Adrenal gland (tissue), 12 donors: ENCODE data around the gene PRB4. TPM values are rescaled to one million over a fixed set of nuclear protein-coding genes. Genes with fewer than 3 reads are reported as not detected.

Experiments used
- DNase-seq, 7 donors: peaks; one replicate each; pipeline ENCODE4 v3.0.0-alpha.2; 2019 to 2020
- H3K27ac ChIP-seq, 5 donors: fragments of 200-600 bp; sonication (generic) in 4 of 5; 1 replicate in 3 of 5; 2 replicates in 2 of 5; pipeline versions ENCODE4 v1.5.1 to v1.8.0; 2016 to 2020; ENCODE audit warnings: mild to moderate bottlenecking in 1 of 5
- H3K27me3 ChIP-seq: fragments of 200-600 bp; 2 replicates; pipeline ENCODE4 v1.8.0; 2021
- H3K36me3 ChIP-seq, 2 donors: fragments of 200-600 bp; replicated peaks in 1 of 2; 1 replicate in 1 of 2; 2 replicates in 1 of 2; pipeline versions ENCODE4 v1.5.1 to v1.8.0; 2018 to 2022
- H3K4me1 ChIP-seq, 2 donors: fragments of 200-600 bp; replicated peaks in 1 of 2; 1 replicate in 1 of 2; 2 replicates in 1 of 2; pipeline versions ENCODE4 v1.5.1 to v1.8.0; 2018 to 2021
- H3K4me3 ChIP-seq, 4 donors: fragments of 200-600 bp; sonication (generic) in 3 of 4; one replicate each; pipeline ENCODE4 v1.5.1; 2016 to 2018
- H3K9me3 ChIP-seq, 3 donors: fragments of 200-600 bp; sonication (generic) in 1 of 3; replicated peaks in 1 of 3; 1 replicate in 2 of 3; 2 replicates in 1 of 3; pipeline versions ENCODE4 v1.5.1 to v1.8.0; 2016 to 2021
- POLR2A ChIP-seq, 2 donors: fragments of 450-650 bp; IDR thresholded peaks; one replicate each; pipeline ENCODE4 v1.6.1; 2017; ENCODE audit warnings: antibody characterized with exemption in 2 of 2, mild to moderate bottlenecking in 2 of 2, moderate library complexity in 1 of 2
- WGBS, 4 donors: extraction: QIAGEN DNeasy Blood & Tissue Kit in 2 of 4; methylation state at CpG; one replicate each; pipeline versions ENCODE4 v1.1.5 to v1.1.7; 2013 to 2017; 5-methylcytosine and 5-hydroxymethylcytosine counted together
- intact Hi-C, 2 donors: fragments of 100-400 bp; cut with DNase I; formaldehyde crosslinking; loops; one replicate each; pipeline versions ENCODE4 v1.14.1 to v1.15.0; 2022 to 2023
- polyA plus RNA-seq, 3 donors: library from polyadenylated mRNA; stranded (reverse); fragments of 200-250 nt in 2 of 3; fragments of 350-450 nt in 1 of 3; fragmentation: Illumina TruSeq in 1 of 3; extraction: RNeasy Lipid Tissue Mini Kit (QIAGEN cat#74804) in 1 of 3; gene quantifications; one replicate each; pipeline ENCODE4 v1.2.3, GENCODE V29; 2013 to 2014
- total RNA-seq, 9 donors: library from RNA; depleted of rRNA in 4 of 9; stranded (reverse); fragments of >200 nt in 4 of 9; fragments of 120-200 nt in 1 of 9; fragmentation: NEBNext Ultra II Directional in 1 of 9; extraction: Animal tissue kit (Norgen Biotek cat#: 25700) in 1 of 9; gene quantifications; one replicate each; pipeline versions ENCODE4 v1.1.0 to v1.2.4, GENCODE V29; 2013 to 2023
- TF ChIP-seq, protein P1 (sequence below), 6 experiments: fragments of 450-650 bp in 4 of 6; fragments of 200-600 bp in 2 of 6; sonication (generic) in 1 of 6; IDR thresholded peaks; 1 replicate in 5 of 6; 2 replicates in 1 of 6; pipeline versions ENCODE4 v1.5.1 to v1.8.0; 2016 to 2021; ENCODE audit warnings: antibody characterized with exemption in 6 of 6, mild to moderate bottlenecking in 2 of 6, moderate library complexity in 1 of 6
- donor health status: healthy with polysubstance abuse.
- donor health status: Bipolar disorder and iron deficiency.
- donor health status: DM: yes; HTN: yes; CAD: no.
- donor health status: DM: no; HTN: no; CAD: no.
- donor health status: DM: no; HTN: no; CAD: no.
- donor health status: DM: yes; HTN: yes; CAD: no.

PRB4 gene
- total and polyA plus RNA-seq, 12 donors: not detected

DNA sequence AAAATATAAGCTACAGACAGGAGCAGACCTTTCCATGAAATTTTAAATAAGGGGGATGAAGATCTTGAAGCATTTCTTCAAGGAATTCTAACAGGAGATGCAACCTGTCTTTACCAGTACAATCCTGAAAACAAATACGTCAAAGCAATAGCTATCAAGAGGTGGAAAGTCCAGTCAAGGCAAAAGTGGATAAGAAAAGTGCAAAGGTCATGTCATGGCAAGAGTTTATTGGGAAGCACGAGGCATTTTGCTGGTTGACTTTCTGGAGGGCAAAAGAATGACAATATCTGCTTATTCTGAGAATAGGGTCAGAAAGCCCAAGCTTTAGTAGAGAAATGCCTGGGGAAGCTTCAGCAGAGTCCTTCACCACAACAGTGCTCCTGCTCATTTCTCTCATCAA lies 34.3 kb upstream of the PRB4 start:
- Histone ChIP-seq H3K27ac (no peak overlapping the region), H3K36me3 (no peaks in the 10 kb centered on the region), H3K9me3 (no peaks in the 10 kb centered on the region), H3K4me1 (no peaks in the 10 kb centered on the region), H3K27me3 (no peaks in the 10 kb centered on the region), H3K4me3 (no peak overlapping the region)
- WGBS, 4 donors: 65 to 82% (median 81%) methylated on average over 2 of the region's 2 CpGs
- intact Hi-C loops: no loop called here
- DNase-seq: no peak
- no peak for TF ChIP-seq POLR2A (IDR thresholded peaks at IDR 0.05)
- TF ChIP-seq, protein P1, sequence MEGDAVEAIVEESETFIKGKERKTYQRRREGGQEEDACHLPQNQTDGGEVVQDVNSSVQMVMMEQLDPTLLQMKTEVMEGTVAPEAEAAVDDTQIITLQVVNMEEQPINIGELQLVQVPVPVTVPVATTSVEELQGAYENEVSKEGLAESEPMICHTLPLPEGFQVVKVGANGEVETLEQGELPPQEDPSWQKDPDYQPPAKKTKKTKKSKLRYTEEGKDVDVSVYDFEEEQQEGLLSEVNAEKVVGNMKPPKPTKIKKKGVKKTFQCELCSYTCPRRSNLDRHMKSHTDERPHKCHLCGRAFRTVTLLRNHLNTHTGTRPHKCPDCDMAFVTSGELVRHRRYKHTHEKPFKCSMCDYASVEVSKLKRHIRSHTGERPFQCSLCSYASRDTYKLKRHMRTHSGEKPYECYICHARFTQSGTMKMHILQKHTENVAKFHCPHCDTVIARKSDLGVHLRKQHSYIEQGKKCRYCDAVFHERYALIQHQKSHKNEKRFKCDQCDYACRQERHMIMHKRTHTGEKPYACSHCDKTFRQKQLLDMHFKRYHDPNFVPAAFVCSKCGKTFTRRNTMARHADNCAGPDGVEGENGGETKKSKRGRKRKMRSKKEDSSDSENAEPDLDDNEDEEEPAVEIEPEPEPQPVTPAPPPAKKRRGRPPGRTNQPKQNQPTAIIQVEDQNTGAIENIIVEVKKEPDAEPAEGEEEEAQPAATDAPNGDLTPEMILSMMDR (IDR thresholded peaks at IDR 0.05): no peak

GRCh38 chr12:11324426-11324825 lies 14.2 kb upstream of the PRB4 start:
- TF ChIP-seq POLR2A (IDR thresholded peaks at IDR 0.05): no peak
- TF ChIP-seq, protein P1 (IDR thresholded peaks at IDR 0.05): no peak
- intact Hi-C loops: no loop called here

GRCh38 chr12:11321980-11322379 lies 11.7 kb upstream of the PRB4 start:
- H3K27me3 ChIP-seq: no peaks in the 10 kb centered on the region
- no peak overlapping the region for H3K4me3 ChIP-seq
- intact Hi-C loops: no loop called here
- DNase-seq: no peak
- H3K9me3 ChIP-seq: peaks cover 0 to 3% (median 0%) of the 10 kb centered on the region in 3 donors
- no peak for TF ChIP-seq POLR2A (IDR thresholded peaks at IDR 0.05)
- TF ChIP-seq, protein P1 (IDR thresholded peaks at IDR 0.05): no peak
- no peaks in the 10 kb centered on the region for H3K4me1 ChIP-seq
- 77 to 98% (median 92%) methylated on average over 2 of the region's 2 CpGs for WGBS, 4 donors
- no peak overlapping the region for H3K27ac ChIP-seq
- H3K36me3 ChIP-seq: no peaks in the 10 kb centered on the region

More at GRCh38 chr12:11324426-11324825, 14.2 kb upstream of the PRB4 start:
- Histone ChIP-seq H3K27me3 (no peaks in the 10 kb centered on the region), H3K9me3 (no peaks in the 10 kb centered on the region), H3K36me3 (no peaks in the 10 kb centered on the region), H3K27ac (no peak overlapping the region), H3K4me3 (no peak overlapping the region), H3K4me1 (no peaks in the 10 kb centered on the region)
- 95 to 98% (median 97%) methylated on average over 3 of the region's 3 CpGs for WGBS, 4 donors
- no peak for DNase-seq

DNA sequence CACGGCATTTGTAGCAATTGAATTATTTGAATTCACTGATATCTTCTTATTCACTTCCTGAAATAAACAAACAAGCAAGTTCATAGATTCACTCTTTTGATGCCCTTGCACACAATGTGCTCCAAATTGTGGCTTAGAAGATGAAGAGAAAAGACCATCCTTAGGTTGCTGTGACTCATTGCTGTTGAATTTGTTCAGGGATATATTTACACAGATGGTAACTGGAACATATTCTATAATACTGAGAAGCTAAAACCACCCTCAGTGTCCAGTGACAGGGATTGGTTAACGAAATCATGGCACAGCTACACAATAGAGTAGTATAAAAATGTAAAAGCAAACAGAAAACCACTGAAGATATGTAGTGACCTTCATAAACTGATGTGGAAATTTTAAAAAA lies 3.1 kb downstream of the PRB4 start:
- TF ChIP-seq POLR2A (IDR thresholded peaks at IDR 0.05): no peak
- TF ChIP-seq, protein P1 (IDR thresholded peaks at IDR 0.05): no peak

More for the DNA sequence above, 3.1 kb downstream of the PRB4 start:
- H3K9me3 ChIP-seq: no peaks in the 10 kb centered on the region
- H3K27ac ChIP-seq: no peak overlapping the region
- H3K36me3 ChIP-seq: no peaks in the 10 kb centered on the region
- 72 to 84% (median 75%) methylated on average over 2 of the region's 2 CpGs for WGBS, 4 donors
- intact Hi-C loops: no loop called here
- no peak overlapping the region for H3K4me3 ChIP-seq
- no peaks in the 10 kb centered on the region for H3K27me3 ChIP-seq
- H3K4me1 ChIP-seq: no peaks in the 10 kb centered on the region
- DNase-seq: no peak
